Stimulated activated CD4-positive, alpha-beta T cell treated with anti-CD3 and anti-CD28 coated beads, Interleukin-12 subunit alpha, Interleukin-12 subunit beta, amount 100 ng/mL, for 4 hours (primary cell): ENCODE measurements around the gene CYP4B1.
"Not testable (repeated sequence)": the region's sequence is repeated elsewhere in the genome, so short reads cannot be mapped to it uniquely, and the experiment has no call there.

Experiments used
- DNase-seq: peaks from one replicate; pipeline ENCODE4 v3.0.0-alpha.2; 2020

Gene CYP4B1

DNA sequence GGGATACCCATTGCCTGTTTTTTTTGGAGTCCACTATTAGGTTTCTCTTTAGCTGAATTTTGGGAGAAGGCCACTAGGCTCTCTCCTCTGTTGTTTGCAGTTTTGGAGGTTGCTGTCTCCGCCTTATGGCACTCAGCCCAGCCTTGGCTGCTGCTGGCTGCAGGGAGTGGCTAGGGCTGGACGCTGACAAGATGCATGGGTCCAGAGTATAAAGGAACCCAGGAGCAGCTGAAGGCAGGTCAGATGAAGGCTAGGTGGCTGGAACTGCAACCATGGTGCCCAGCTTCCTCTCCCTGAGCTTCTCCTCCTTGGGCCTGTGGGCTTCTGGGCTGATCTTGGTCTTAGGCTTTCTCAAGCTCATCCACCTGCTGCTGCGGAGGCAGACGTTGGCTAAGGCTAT lies at the start of gene CYP4B1:
CYP4B1 (plus strand) TSS at position 237 of the 400 bp plus-strand sequence; CDS start at position 273, 36 bp downstream.
- DNase-seq, result no peak

- DNase-seq, result no peak
Observed at GRCh38 chr1:46749404-46749803, 49.4 kb upstream of the CYP4B1 start.

GRCh38 chr1:46749921-46750404 lies 48.9 kb upstream of the CYP4B1 start:
- DNase-seq, result no peak

DNA sequence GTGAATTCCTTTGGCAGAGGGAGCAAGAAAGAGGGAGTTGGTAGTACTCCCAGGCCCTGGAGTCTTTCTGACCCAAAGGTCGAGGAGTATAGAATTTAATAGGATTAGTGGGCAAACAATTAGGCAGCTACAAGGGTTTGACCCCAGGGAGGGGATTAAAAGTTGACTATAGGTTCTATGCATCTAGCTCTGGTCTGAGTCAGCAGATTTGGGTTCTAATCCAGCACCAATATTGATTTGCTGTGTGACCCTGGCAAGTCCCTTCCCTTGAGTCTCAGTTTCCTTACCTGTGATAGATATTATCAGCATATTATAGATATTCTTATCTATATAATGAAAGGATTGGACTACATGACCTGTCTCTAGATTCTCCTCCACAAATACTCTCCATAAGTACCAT lies 44.9 kb upstream of the CYP4B1 start:
- DNase-seq, result no peak

GRCh38 chr1:46754707-46755106 lies 44.1 kb upstream of the CYP4B1 start:
- DNase-seq, result not testable (repeated sequence)

- DNase-seq, result no peak
Observed at GRCh38 chr1:46755121-46755520, 43.7 kb upstream of the CYP4B1 start.

GRCh38 chr1:46757247-46757955 lies 41.4 kb upstream of the CYP4B1 start:
- DNase-seq, result no peak

DNA sequence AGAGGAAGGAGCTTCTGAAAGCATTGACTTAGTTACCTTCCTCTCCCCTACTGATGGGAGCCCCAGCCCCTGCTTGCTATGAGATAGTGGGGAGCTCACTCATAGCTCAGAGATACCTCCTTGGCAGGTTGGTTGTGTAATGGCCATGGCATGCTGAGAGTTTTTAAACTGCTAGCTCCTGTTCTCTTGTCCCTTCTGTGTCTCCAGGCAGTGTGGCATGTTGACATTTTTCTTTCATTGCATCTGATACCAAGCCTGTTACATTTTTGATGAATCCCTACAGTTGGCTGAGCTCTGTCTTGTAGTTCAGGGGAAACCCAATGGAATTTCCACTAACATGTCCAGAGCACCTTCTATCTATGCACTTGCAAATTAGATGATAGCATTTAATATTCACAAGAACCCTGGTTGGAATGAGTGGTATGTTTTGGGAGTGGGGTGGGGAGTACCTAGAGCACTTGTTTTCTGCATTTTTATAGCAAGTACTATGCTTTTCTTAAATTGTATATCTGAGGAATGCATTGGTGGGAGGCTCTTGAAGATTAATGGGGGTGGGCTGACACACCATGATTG lies 40.8 kb upstream of the CYP4B1 start:
- no peak for DNase-seq

DNA sequence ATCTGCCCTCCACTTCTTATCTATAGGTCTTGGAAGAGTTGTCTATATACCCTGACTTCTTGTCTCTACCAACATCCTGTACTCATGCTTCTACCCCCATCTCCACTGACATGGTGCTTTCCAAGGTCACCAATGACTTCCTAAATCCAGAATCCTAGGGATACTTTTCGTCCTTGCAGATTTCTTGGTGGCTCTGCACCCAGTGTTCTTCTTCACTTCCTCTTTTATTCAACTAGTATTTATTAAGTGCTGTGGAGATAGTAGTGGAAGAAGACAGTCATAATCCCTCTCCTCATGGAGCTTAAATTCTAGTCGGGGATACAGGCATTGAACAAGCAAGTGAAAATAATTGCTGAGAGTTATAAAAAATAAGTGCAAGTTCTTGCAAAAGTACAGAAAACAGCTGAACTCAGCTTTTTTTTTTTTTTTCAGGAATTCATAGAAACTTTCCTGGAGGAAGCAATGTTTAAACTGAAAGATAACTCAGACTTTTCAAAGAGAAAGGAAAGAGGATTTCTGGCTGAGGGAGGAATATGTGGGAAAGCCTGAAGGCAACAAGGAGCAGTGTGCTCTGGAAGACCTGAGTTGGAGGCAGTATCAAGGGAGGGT lies 38.2 kb upstream of the CYP4B1 start:
- DNase-seq, result no peak

GRCh38 chr1:46761740-46762139 lies 37.1 kb upstream of the CYP4B1 start:
- no peak for DNase-seq

- DNase-seq, result no peak
Observed at GRCh38 chr1:46764402-46764801, 34.4 kb upstream of the CYP4B1 start.

DNA sequence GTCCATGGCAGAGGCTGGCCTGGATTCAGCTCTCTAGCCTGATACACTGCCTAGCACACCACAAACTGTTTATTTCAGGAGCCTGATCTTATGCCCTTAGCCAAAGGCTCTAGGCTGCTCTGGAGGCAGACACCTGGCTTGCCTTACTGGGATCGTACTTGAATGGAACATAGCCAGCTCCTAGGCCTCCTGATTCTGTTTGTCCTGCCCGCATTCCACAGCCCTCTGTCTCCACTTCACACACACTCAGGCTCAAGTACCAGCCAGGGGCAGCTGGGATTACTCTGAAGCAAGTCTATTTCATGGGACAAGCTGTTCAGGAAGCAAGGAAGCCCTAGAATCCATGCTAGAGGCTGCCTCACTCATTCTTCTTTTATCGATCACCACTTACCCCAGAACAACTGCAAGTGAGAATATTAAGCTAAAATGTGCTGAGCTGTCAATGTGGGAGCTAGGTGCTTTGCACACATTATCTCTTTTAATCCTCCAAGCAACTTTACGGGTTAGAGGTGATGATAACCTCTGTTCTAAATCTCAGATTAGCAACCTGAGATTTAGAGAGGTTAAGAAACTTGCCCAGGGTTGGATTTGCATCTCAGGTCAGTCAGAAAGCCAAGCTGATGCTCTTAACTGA lies 31.1 kb upstream of the CYP4B1 start:
- DNase-seq, result no peak

- DNase-seq, result no peak
Observed at GRCh38 chr1:46768445-46768844, 30.4 kb upstream of the CYP4B1 start.

DNA sequence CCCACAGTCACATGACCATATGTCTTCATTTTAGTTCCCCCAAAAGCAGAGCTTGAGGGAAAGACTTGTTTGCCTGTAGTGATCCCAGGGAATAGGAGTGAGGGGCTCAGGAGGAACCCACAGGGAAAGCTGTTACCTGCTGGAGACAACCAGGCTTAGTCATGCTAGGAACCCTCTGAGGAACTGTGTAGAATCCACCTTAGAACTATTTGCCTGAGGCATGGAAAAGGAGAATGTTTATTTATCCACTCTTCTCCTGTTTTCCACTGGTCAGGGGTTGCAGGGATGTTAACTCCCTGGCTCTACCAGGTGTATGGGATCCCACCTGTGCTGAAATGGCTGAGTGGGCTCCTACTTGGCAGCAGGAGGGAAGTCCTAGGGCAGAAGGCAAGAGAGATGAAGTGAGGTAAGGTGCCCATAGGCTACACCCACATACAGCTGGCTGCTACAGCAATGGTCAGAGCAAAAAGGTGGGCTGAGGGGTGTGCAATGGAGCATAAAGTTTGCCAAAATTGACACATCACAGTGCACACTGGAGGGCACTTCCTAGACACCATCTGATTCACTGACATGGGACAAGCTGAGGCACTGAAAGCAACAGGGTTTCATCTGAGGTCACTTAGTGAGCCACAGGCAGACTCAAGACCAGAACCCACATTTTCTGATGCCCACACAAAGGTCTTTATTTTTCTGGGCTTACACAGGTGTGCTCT lies 29.7 kb upstream of the CYP4B1 start:
- DNase-seq, result no peak

DNA sequence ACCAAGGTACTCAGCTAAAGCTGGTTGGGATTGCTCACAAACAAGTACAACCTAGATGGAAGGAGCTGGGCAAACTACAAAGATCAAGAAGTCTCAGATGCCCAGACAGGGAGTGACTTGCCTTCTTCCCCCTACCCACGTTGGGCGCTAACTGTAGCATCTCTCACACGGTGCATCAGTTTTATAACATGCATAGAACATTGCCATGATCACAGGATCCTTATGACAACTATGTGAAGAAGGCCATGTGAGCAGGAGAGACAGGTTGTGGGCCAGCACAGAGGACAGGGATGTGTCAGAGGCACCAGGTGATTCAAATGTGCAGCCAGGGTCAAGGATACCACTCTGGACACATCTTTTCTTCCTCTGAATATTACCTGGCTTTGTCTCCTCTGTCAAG lies 28.3 kb upstream of the CYP4B1 start:
- DNase-seq, result no peak

DNA sequence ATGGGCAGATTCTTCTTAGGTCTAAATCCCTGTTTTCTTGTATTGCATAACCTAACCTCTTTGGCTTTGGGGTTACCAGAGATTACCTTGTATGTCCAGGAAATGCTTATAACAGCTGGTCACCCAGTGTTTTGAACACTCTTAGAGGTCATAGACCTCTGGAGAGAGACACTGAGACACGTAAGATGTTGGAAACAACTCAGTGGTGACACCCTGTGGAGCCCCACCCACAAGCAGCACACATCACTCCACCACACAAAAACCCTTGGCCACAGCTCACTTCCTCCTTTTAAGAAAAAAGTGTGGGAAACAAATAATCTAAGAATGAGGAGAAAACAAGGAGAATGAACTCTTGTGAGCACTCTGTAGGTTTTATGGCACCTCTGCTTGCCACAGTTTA lies 26.3 kb upstream of the CYP4B1 start:
- no peak for DNase-seq

GRCh38 chr1:46774297-46774696 lies 24.5 kb upstream of the CYP4B1 start:
- no peak for DNase-seq

DNA sequence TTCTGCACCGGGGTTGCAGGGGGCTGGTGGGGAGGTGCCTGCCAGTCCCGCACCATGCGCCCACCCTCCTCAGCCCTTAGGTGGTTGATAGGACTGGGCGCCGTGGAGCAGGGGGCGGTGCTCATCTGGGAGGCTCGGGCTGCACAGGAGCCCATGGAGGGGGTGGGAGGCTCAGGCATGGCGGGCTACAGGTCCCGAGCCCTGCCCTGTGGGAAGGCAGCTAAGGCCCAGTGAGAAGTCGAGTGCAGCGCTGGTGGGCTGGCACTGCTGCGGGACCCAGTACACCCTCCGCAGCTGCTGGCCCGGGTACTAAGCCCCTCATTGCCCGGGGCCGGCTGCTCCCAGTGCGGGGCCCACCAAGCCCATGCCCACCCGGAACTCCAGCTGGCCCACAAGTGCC lies 20.4 kb upstream of the CYP4B1 start:
- DNase-seq, result not testable (repeated sequence)

GRCh38 chr1:46784666-46785065 lies 14.2 kb upstream of the CYP4B1 start:
- DNase-seq, result no peak

DNA sequence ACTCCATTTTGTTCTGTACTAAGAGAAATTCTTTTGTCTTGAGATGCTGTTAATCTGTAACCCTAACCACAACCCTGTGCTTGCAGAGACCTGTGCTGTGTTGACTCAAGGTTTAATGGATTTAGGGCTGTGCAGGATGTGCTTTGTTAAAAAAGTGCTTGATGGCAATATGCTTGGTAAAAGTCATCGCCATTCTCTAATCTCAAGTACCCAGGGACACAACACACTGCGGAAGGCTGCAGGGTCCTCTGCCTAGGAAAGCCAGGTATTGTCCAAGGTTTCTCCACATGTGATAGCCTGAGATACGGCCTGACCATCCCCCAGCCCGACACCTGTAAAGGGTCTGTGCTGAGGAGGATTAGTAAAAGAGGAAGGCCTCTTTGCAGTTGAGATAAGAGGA lies 10.2 kb upstream of the CYP4B1 start:
- not testable (repeated sequence) for DNase-seq

- DNase-seq, result no peak
Observed at GRCh38 chr1:46790446-46791101, 8.3 kb upstream of the CYP4B1 start.

DNA sequence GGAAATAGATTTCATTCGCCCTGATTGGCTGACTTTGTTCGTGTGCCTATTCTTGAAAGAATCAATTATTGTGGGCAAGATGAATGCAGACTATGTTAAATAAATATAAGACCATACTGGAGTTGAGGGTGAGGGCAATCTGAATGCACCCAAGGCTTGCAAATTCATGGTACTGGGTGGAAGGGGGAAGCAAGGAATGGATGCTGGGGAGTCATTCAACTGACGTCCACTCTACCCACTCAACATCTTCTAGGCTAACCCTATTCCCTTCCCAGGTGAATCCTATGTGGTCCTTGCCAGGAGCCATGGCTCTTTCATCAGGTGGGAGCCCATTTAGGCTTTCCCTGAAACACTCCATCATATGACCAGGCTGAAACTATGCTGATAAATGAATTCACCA lies 5.7 kb upstream of the CYP4B1 start:
- DNase-seq, result no peak
